H1 (cell line): ENCODE data around the gene MDFIC. TPM values are rescaled to one million over a fixed set of nuclear protein-coding genes. Genes with fewer than 3 reads are reported as not detected.

Experiments
- CTCF ChIA-PET: fragments of 300-600 bp; sonication (Branson Sonifier 250); formaldehyde crosslinking; loops from one replicate; lab custom pipeline; 2021; ENCODE audit not compliant: partially characterized antibody; lab: Charles Lee
- POLR2A ChIA-PET: fragments of 300-600 bp; sonication (Branson Sonifier 250); formaldehyde crosslinking; loops from one replicate; lab custom pipeline; 2021; ENCODE audit warnings: inconsistent platforms; ENCODE audit not compliant: partially characterized antibody; lab: Charles Lee
- DNase-seq, 2 experiments: peaks; one replicate each; pipeline versions ENCODE4 v3.0.0 to v3.0.0-alpha.2; 2010 to 2022; ENCODE audit warnings: low spot score in 2 of 2, low read depth in 1 of 2, mixed read lengths in 1 of 2
- FAIRE-seq: peaks from 2 replicates; lab custom pipeline; 2011; peaks lifted over from hg19 to GRCh38; lab: Jason Lieb, UNC
- H2AFZ ChIP-seq: 2 replicates; pipeline ENCODE4 v1.8.1; 2012; ENCODE audit warnings: low read length, inconsistent platforms
- H2AK5ac ChIP-seq: 2 replicates; pipeline ENCODE4 v1.6.1; 2013; ENCODE audit warnings: low read depth, low read length
- H2BK120ac ChIP-seq: replicated peaks from 2 replicates; pipeline ENCODE3; 2013; ENCODE audit warnings: low read depth, low read length, inconsistent platforms
- H2BK12ac ChIP-seq: 2 replicates; pipeline ENCODE4 v1.6.1; 2013; ENCODE audit warnings: low read depth, low read length
- H2BK15ac ChIP-seq: 2 replicates; pipeline ENCODE4 v1.6.1; 2013; ENCODE audit warnings: low read length
- H2BK20ac ChIP-seq: 2 replicates; pipeline ENCODE4 v1.6.1; 2013; ENCODE audit warnings: low read length
- H2BK5ac ChIP-seq: 2 replicates; pipeline ENCODE4 v1.6.1; 2013; ENCODE audit warnings: low read depth, low read length
- H3K14ac ChIP-seq: 2 replicates; pipeline ENCODE4 v1.6.1; 2013; ENCODE audit warnings: inconsistent platforms; ENCODE audit not compliant: insufficient read length
- H3K18ac ChIP-seq: 2 replicates; pipeline ENCODE4 v1.6.1; 2013; ENCODE audit warnings: low read length; ENCODE audit errors: extremely low read depth
- H3K23ac ChIP-seq: 2 replicates; pipeline ENCODE4 v1.6.1; 2013; ENCODE audit warnings: inconsistent platforms; ENCODE audit not compliant: insufficient read length
- H3K23me2 ChIP-seq: 2 replicates; pipeline ENCODE4 v1.6.1; 2013; ENCODE audit warnings: low read depth, low read length
- H3K27ac ChIP-seq: 2 replicates; pipeline ENCODE4 v1.6.1; 2011; ENCODE audit warnings: low read depth, low read length, inconsistent platforms
- H3K27me3 ChIP-seq, 4 experiments: replicated peaks in 1 of 4; 1 replicate in 1 of 4; 2 replicates in 3 of 4; pipeline versions ENCODE4 v1.6.1 to v1.8.1; 2011 to 2013; ENCODE audit warnings: low read length in 3 of 4, mild to moderate bottlenecking in 3 of 4, inconsistent platforms in 2 of 4, mixed read lengths in 2 of 4, moderate library complexity in 1 of 4; ENCODE audit not compliant: control insufficient read depth in 3 of 4, insufficient read depth in 3 of 4; ENCODE audit errors: extremely low read depth in 1 of 4
- H3K36me3 ChIP-seq, 4 experiments: 2 replicates each; pipeline versions ENCODE4 v1.6.1 to v1.8.1; 2011 to 2013; ENCODE audit warnings: mild to moderate bottlenecking in 4 of 4, low read length in 3 of 4, moderate library complexity in 2 of 4, control low read depth in 1 of 4, inconsistent platforms in 1 of 4; ENCODE audit not compliant: insufficient read depth in 4 of 4, control insufficient read depth in 2 of 4
- H3K4ac ChIP-seq: replicated peaks from 2 replicates; pipeline ENCODE3; 2013; ENCODE audit warnings: low read length, low read depth, mixed read lengths, inconsistent platforms; ENCODE audit not compliant: insufficient read length
- H3K4me1 ChIP-seq, 4 experiments: replicated peaks in 1 of 4; 1 replicate in 1 of 4; 2 replicates in 3 of 4; pipeline versions ENCODE4 v1.6.1 to v1.8.1; 2011 to 2013; ENCODE audit warnings: low read length in 3 of 4, inconsistent platforms in 2 of 4, mixed read lengths in 1 of 4; ENCODE audit not compliant: insufficient read depth in 4 of 4, control insufficient read depth in 3 of 4
- H3K4me2 ChIP-seq, 2 experiments: 2 replicates each; pipeline versions ENCODE4 v1.6.1 to v1.8.1; 2011 to 2013; ENCODE audit warnings: low read depth in 2 of 2, low read length in 2 of 2, control low read depth in 1 of 2, inconsistent platforms in 1 of 2, mild to moderate bottlenecking in 1 of 2; ENCODE audit not compliant: insufficient read depth in 1 of 2
- H3K4me3 ChIP-seq, 4 experiments: fragments of 200-600, 300-600 bp in 1 of 4; sonication (generic), shearing (Covaris generic), sonication (Bioruptor Twin) in 1 of 4; 2 replicates each; pipeline versions ENCODE4 v1.5.1 to v1.8.1; 2011 to 2016; ENCODE audit warnings: low read length in 4 of 4, low read depth in 3 of 4, control low read depth in 2 of 4, inconsistent platforms in 2 of 4, mild to moderate bottlenecking in 2 of 4, mixed read lengths in 1 of 4, moderate library complexity in 1 of 4; ENCODE audit not compliant: insufficient read depth in 2 of 4; ENCODE audit errors: extremely low read depth in 1 of 4
- H3K56ac ChIP-seq: replicated peaks from 2 replicates; pipeline ENCODE3; 2013; ENCODE audit warnings: low read depth, mild to moderate bottlenecking, mixed read lengths, low read length, inconsistent platforms; ENCODE audit not compliant: insufficient read length
- H3K79me1 ChIP-seq: 2 replicates; pipeline ENCODE4 v1.6.1; 2013; ENCODE audit warnings: low read depth, low read length, control low read depth
- H3K79me2 ChIP-seq, 2 experiments: 2 replicates each; pipeline versions ENCODE4 v1.6.1 to v1.8.1; 2012 to 2013; ENCODE audit warnings: low read length in 2 of 2, mild to moderate bottlenecking in 2 of 2, inconsistent platforms in 1 of 2; ENCODE audit not compliant: insufficient read depth in 2 of 2, control insufficient read depth in 1 of 2
- H3K9ac ChIP-seq, 4 experiments: replicated peaks in 1 of 4; 1 replicate in 1 of 4; 2 replicates in 3 of 4; pipeline versions ENCODE4 v1.6.1 to v1.8.1; 2011 to 2013; ENCODE audit warnings: low read depth in 3 of 4, low read length in 3 of 4, control low read depth in 2 of 4, mild to moderate bottlenecking in 2 of 4, moderate library complexity in 2 of 4, inconsistent platforms in 1 of 4; ENCODE audit errors: extremely low read depth in 1 of 4
- H3K9me3 ChIP-seq, 2 experiments: 2 replicates each; pipeline versions ENCODE4 v1.6.1 to v1.8.1; 2012 to 2013; ENCODE audit warnings: mild to moderate bottlenecking in 2 of 2, moderate library complexity in 2 of 2, control low read depth in 1 of 2, inconsistent platforms in 1 of 2, low read depth in 1 of 2, low read length in 1 of 2, mixed read lengths in 1 of 2; ENCODE audit not compliant: insufficient read depth in 2 of 2
- H4K20me1 ChIP-seq, 2 experiments: replicated peaks in 1 of 2; 2 replicates each; pipeline versions ENCODE3 to v1.8.1; 2011 to 2013; ENCODE audit warnings: inconsistent platforms in 2 of 2, low read length in 2 of 2, mild to moderate bottlenecking in 1 of 2; ENCODE audit not compliant: insufficient read depth in 2 of 2, control insufficient read depth in 1 of 2
- H4K5ac ChIP-seq: 2 replicates; pipeline ENCODE4 v1.6.1; 2013; ENCODE audit warnings: low read length, low read depth, mixed read lengths, inconsistent platforms; ENCODE audit not compliant: insufficient read length
- H4K8ac ChIP-seq: 2 replicates; pipeline ENCODE4 v1.8.0; 2013; ENCODE audit warnings: mild to moderate bottlenecking, moderate library complexity, low read length, inconsistent platforms; ENCODE audit not compliant: insufficient read depth; ENCODE audit errors: extremely low read depth
- H4K91ac ChIP-seq: replicated peaks from 2 replicates; pipeline ENCODE3; 2013; ENCODE audit warnings: low read length, mixed read lengths, inconsistent platforms; ENCODE audit not compliant: insufficient read length
- EP300 ChIP-seq, 2 experiments: IDR thresholded peaks; 1 replicate in 1 of 2; 2 replicates in 1 of 2; pipeline ENCODE4 v1.6.1; 2011 to 2012; ENCODE audit warnings: low read depth in 2 of 2, low read length in 2 of 2, mild to moderate bottlenecking in 2 of 2, borderline replicate concordance in 1 of 2, inconsistent platforms in 1 of 2, moderate library complexity in 1 of 2
- FOSL1 ChIP-seq: IDR thresholded peaks from 2 replicates; pipeline ENCODE4 v1.6.1; 2011; ENCODE audit warnings: mild to moderate bottlenecking, low read depth, low read length, moderate library complexity; ENCODE audit not compliant: insufficient read depth
- RNF2 ChIP-seq: fragments of 200-900, 300-1000 bp; sonication (generic); IDR thresholded peaks from 2 replicates; pipeline ENCODE4 v1.7.1; 2016; ENCODE audit warnings: borderline replicate concordance, low read depth, mild to moderate bottlenecking, antibody characterized with exemption, low read length; ENCODE audit not compliant: poor library complexity, severe bottlenecking; ENCODE audit errors: missing control alignments
- SUZ12 ChIP-seq: fragments of 200-600 bp; sonication (generic); IDR thresholded peaks from 2 replicates; pipeline ENCODE4 v1.6.1; 2012; ENCODE audit warnings: mild to moderate bottlenecking, inconsistent platforms, low read length, moderate library complexity, mixed read lengths
- TAF1 ChIP-seq: IDR thresholded peaks from 2 replicates; pipeline ENCODE4 v1.6.1; 2011; ENCODE audit warnings: mild to moderate bottlenecking, low read depth, low read length
- WGBS, 2 experiments: shearing (Covaris generic) in 1 of 2; methylation state at CpG; one replicate each; pipeline versions ENCODE4 v1.1.6 to v1.1.7; 2013 to 2015; ENCODE audit warnings: low lambda C conversion rate in 2 of 2, mixed read lengths in 2 of 2, inconsistent platforms in 1 of 2, low coverage in 1 of 2, missing lambda C conversion rate in 1 of 2; ENCODE audit not compliant: insufficient replicate concordance in 2 of 2, insufficient coverage in 1 of 2, insufficient read length in 1 of 2; ENCODE audit errors: extremely low coverage in 1 of 2, missing lambda C conversion rate in 1 of 2; 5-methylcytosine and 5-hydroxymethylcytosine counted together
- polyA plus RNA-seq, 7 experiments: library from polyadenylated mRNA; depleted of rRNA in 3 of 7; stranded (reverse) in 5 of 7; unstranded in 2 of 7; fragments of >200 nt in 5 of 7; fragments of 200-250 nt in 2 of 7; gene quantifications; 1 replicate in 5 of 7; 2 replicates in 1 of 7; 4 replicates in 1 of 7; pipeline versions ENCODE4 v1.2.1 to v1.2.3, GENCODE V29; 2011 to 2013; ENCODE audit warnings: missing spikeins in 2 of 7, mixed read lengths in 2 of 7
- total RNA-seq: library from RNA; stranded (reverse); fragmentation: NEBNext Ultra II Directional; extraction: Animal tissue kit (Norgen Biotek cat#: 25700); gene quantifications from 2 replicates; pipeline ENCODE4 v1.2.1, GENCODE V29; 2021
- TF ChIP-seq, protein P1 (sequence below): IDR thresholded peaks from 2 replicates; pipeline ENCODE4 v1.6.1; 2012; ENCODE audit warnings: inconsistent platforms

The MDFIC gene
- total and polyA plus RNA-seq, 2 of the 8 experiments (the other 6 are each of a cell fraction or from before 2014, with no cell fraction given), result 2.3 to 11.4 TPM

DNA sequence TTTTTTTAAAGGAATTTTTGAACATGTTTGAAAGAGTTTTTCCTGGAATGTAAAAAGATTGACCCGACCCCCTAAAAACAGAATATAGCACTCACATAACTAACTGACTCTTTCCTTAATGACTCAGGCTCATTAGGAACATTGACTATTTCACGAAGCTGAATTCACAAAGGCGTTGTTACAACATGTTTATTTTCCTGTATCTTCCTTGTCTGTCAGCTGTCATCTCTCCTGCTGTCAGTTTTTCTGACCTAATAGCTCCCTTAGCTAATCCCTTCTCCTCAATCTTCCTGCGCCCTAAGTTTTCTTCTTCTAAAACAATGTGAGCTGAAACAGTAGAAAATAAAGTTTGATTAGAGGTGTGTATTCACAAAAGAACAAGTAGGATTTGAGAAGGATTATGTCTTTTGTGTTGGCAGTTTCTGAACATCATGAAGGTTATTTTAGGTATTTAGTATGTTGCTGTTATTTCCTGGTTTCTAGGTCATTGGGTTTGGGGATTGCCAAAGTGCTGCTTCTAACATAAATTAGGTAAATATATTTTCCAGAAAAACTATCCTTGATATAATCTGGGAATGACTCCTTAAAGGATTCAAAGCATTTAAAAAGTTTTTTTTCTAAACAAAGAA lies 4.6 kb upstream of the MDFIC start:
- no peak overlapping the region for H3K9ac ChIP-seq
- H3K27ac ChIP-seq, result no peak overlapping the region
- H3K4me1 ChIP-seq, result peaks cover 0 to 7% (median 2%) of the 10 kb centered on the region in 4 experiments; a peak in 4 of 7 replicates
- H2BK120ac ChIP-seq, result no peak overlapping the region
- no peaks in the 10 kb centered on the region for H3K79me1 ChIP-seq
- no peak overlapping the region for H3K4me2 ChIP-seq
- H2AK5ac ChIP-seq, result no peak overlapping the region
- H2BK5ac ChIP-seq, result no peak overlapping the region
- no peak overlapping the region for H3K14ac ChIP-seq
- no peaks in the 10 kb centered on the region for H3K36me3 ChIP-seq
- TF ChIP-seq SUZ12 (no peak), FOSL1 (no peak), EP300 (IDR thresholded peaks at IDR 0.05; ENCODE audit: borderline replicate concordance in 1 of 2, low read depth in 2 of 2, low read length in 2 of 2) (no peak), RNF2 (no peak), TAF1 (no peak)
- TF ChIP-seq, protein P1, sequence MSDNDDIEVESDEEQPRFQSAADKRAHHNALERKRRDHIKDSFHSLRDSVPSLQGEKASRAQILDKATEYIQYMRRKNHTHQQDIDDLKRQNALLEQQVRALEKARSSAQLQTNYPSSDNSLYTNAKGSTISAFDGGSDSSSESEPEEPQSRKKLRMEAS, result no peak
- no peak overlapping the region for H3K4me3 ChIP-seq
- peaks cover 0 to 2% (median 0%) of the 10 kb centered on the region in 4 experiments; a peak in 1 of 7 replicates for H3K27me3 ChIP-seq
- CTCF ChIA-PET, result interaction anchor here (1.0 to 1.3 kb wide), 2 partner anchors 22 to 68 kb away, joined by 3 to 4 read pairs; no protein-coding TSS in a partner anchor
- DNase-seq (no peak), FAIRE-seq (no peak)
- no peak overlapping the region for H2BK20ac ChIP-seq
- peaks cover 3% of the 10 kb centered on the region; the same call in 1 of the 2 replicates for H3K23me2 ChIP-seq
- no peak overlapping the region for H4K91ac ChIP-seq
- no peak overlapping the region for H2AFZ ChIP-seq
- no peak overlapping the region for H2BK15ac ChIP-seq
- no peaks in the 10 kb centered on the region for H4K20me1 ChIP-seq
- H2BK12ac ChIP-seq, result no peak overlapping the region
- H4K5ac ChIP-seq, result no peak overlapping the region
- no peak overlapping the region for H3K18ac ChIP-seq
- 84% methylated on average over 4 of the region's 4 CpGs; no CpG with 5 or more reads in 1 of the 2 experiments for WGBS, 2 experiments
- no peak overlapping the region for H3K23ac ChIP-seq
- POLR2A ChIA-PET, result no interaction called here
- no peak overlapping the region for H4K8ac ChIP-seq
- no peak overlapping the region for H3K4ac ChIP-seq
- no peaks in the 10 kb centered on the region for H3K9me3 ChIP-seq
- H3K79me2 ChIP-seq, result no peaks in the 10 kb centered on the region
- no peak overlapping the region for H3K56ac ChIP-seq
